ENCODE results near the gene TFPI. TPM values are rescaled to one million over a fixed set of nuclear protein-coding genes. Genes with fewer than 3 reads are reported as not detected.

TFPI gene
- total RNA-seq, 2 donors from 2014 or later: 0.05 to 0.19 TPM

DNA sequence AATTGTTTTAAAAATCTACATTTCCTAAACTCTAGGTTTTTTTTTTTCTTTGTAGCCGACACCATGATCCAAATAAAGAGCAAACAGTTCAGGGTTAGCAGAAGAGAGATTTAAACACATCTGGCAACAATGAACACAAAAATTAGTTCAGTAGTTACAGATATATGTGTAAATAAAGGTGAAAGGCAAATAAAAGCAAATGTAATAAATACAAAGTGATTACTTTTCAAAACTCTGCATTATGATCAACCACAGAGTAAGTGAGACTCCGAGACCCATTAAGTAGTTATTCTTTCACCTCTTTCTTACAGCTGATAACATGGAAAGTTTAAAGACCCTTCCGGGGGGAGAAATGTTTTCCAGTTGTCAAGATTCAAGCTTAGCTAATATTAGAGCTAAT, 106.9 kb downstream of the TFPI start:
- Mint-ChIP-seq H3K27me3 (ENCODE audit: low read depth) (no peaks in the 10 kb centered on the region), H3K4me1 (ENCODE audit: low read depth) (peaks cover 8% of the 10 kb centered on the region), H3K27ac (no peak overlapping the region), H3K4me3 (peak overlapping the region; percentile 55 to 69), H3K36me3 (ENCODE audit: insufficient read depth in 2 of 2) (no peaks in the 10 kb centered on the region), H3K9me3 (no peaks in the 10 kb centered on the region)
- ATAC-seq (replicated peaks in 1 of 2) (no peak), DNase-seq (no peak)

DNA sequence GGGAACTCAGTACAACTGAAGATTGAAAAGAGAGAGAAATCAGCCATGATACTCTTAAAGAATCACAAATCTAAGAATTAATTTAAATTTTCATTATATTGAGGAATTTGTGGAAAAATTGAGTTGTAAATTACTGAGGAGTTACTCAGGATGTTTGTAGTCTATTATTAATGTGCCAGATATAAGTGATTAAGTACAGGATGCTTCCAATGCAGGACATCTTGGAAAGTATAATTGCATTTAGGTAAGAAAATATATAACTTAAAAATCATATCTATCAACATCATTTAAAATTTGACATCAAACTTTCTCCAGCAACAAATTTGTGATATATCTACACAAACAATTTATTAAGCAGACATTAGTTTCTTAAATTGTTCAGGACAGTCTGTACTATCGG, 107.5 kb downstream of the TFPI start:
- H3K4me1 Mint-ChIP-seq (ENCODE audit: low read depth): peaks cover 8% of the 10 kb centered on the region
- no peaks in the 10 kb centered on the region for H3K9me3 Mint-ChIP-seq
- no peak overlapping the region for H3K27ac Mint-ChIP-seq
- DNase-seq (no peak), ATAC-seq (replicated peaks in 1 of 2) (no peak)
- no peaks in the 10 kb centered on the region for H3K36me3 Mint-ChIP-seq (ENCODE audit: insufficient read depth in 2 of 2)
- peak overlapping the region in 1 of 2 donors; percentile 22 for H3K4me3 Mint-ChIP-seq
- H3K27me3 Mint-ChIP-seq (ENCODE audit: low read depth): no peaks in the 10 kb centered on the region

GRCh38 chr2:187445051-187445450, 109.2 kb downstream of the TFPI start:
- Mint-ChIP-seq H3K9me3 (no peaks in the 10 kb centered on the region), H3K4me3 (no peak overlapping the region), H3K36me3 (ENCODE audit: insufficient read depth in 2 of 2) (no peaks in the 10 kb centered on the region), H3K4me1 (ENCODE audit: low read depth) (peaks cover 8% of the 10 kb centered on the region), H3K27ac (no peak overlapping the region), H3K27me3 (ENCODE audit: low read depth) (no peaks in the 10 kb centered on the region)
- ATAC-seq (replicated peaks in 1 of 2): no peak
- DNase-seq: no peak

GRCh38 chr2:187442778-187443177, 111.5 kb downstream of the TFPI start:
- Mint-ChIP-seq H3K27ac (no peak overlapping the region), H3K4me3 (no peak overlapping the region), H3K27me3 (ENCODE audit: low read depth) (no peaks in the 10 kb centered on the region), H3K4me1 (ENCODE audit: low read depth) (no peaks in the 10 kb centered on the region), H3K9me3 (no peaks in the 10 kb centered on the region), H3K36me3 (ENCODE audit: insufficient read depth in 2 of 2) (no peaks in the 10 kb centered on the region)
- no peak for DNase-seq
- no peak for ATAC-seq (replicated peaks in 1 of 2)

- ATAC-seq (replicated peaks in 1 of 2): no peak
- no peak for DNase-seq
- H3K4me1 Mint-ChIP-seq (ENCODE audit: low read depth): no peaks in the 10 kb centered on the region
- no peaks in the 10 kb centered on the region for H3K27me3 Mint-ChIP-seq (ENCODE audit: low read depth)
- H3K4me3 Mint-ChIP-seq: no peak overlapping the region
- H3K27ac Mint-ChIP-seq: no peak overlapping the region
- H3K36me3 Mint-ChIP-seq (ENCODE audit: insufficient read depth in 2 of 2): no peaks in the 10 kb centered on the region
- H3K9me3 Mint-ChIP-seq: no peaks in the 10 kb centered on the region
These were observed 111.9 kb downstream of the TFPI start for GRCh38 chr2:187442378-187442777.

GRCh38 chr2:187440101-187440675, 114.0 kb downstream of the TFPI start:
- H3K9me3 Mint-ChIP-seq: no peaks in the 10 kb centered on the region
- DNase-seq (no peak), ATAC-seq (replicated peaks in 1 of 2) (no peak)
- no peaks in the 10 kb centered on the region for H3K36me3 Mint-ChIP-seq (ENCODE audit: insufficient read depth in 2 of 2)
- no peaks in the 10 kb centered on the region for H3K4me1 Mint-ChIP-seq (ENCODE audit: low read depth)
- no peaks in the 10 kb centered on the region for H3K27me3 Mint-ChIP-seq (ENCODE audit: low read depth)
- H3K4me3 Mint-ChIP-seq: no peak overlapping the region
- H3K27ac Mint-ChIP-seq: no peak overlapping the region

- Mint-ChIP-seq H3K36me3 (ENCODE audit: insufficient read depth in 2 of 2) (no peaks in the 10 kb centered on the region), H3K4me1 (ENCODE audit: low read depth) (no peaks in the 10 kb centered on the region), H3K27ac (no peak overlapping the region), H3K9me3 (no peaks in the 10 kb centered on the region), H3K4me3 (no peak overlapping the region), H3K27me3 (ENCODE audit: low read depth) (no peaks in the 10 kb centered on the region)
- DNase-seq: no peak
- no peak for ATAC-seq (replicated peaks in 1 of 2)
These were observed 115.8 kb downstream of the TFPI start for GRCh38 chr2:187438455-187438854.

DNA sequence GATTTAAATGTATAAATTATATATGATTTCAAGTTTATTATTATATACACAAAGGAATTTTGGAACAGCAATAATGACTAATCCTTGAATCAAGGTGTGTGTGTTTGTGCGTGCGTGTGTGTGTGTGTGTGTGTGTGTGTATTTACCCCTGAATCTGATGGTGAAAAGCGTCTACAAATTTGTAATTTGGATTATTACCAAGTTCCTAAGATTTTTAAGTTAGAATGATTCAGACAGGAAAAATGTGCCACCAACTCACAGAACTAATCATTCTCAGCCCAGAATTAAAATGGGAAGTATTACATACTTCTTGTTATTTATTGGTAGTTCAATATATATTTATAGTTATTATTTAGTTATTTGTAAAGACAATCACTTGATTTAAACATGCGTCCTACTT, 118.5 kb downstream of the TFPI start:
- Mint-ChIP-seq H3K27ac (no peak overlapping the region), H3K9me3 (no peaks in the 10 kb centered on the region), H3K36me3 (ENCODE audit: insufficient read depth in 2 of 2) (no peaks in the 10 kb centered on the region), H3K4me3 (no peak overlapping the region), H3K4me1 (ENCODE audit: low read depth) (no peaks in the 10 kb centered on the region), H3K27me3 (ENCODE audit: low read depth) (no peaks in the 10 kb centered on the region)
- ATAC-seq (replicated peaks in 1 of 2) (no peak), DNase-seq (no peak)

DNA sequence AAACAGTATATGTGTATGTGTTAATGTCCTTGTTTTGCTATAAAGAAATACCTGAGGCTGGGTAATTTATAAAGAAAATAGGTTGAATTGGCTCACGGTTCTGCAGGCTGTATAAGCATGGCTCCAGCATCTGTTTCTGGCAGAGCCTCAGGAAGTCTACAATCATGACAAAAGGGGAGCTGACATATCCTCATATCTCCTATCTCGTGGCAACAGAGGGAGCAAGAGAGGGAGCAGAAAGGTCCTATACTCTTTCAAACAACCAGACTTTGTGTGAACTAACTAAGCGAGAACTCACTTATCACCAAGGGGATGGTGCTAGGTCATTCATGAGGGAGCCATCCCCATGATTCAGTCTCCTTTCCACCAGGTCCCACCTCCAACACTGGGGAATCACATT, 119.2 kb downstream of the TFPI start:
- H3K27me3 Mint-ChIP-seq (ENCODE audit: low read depth): no peaks in the 10 kb centered on the region
- no peaks in the 10 kb centered on the region for H3K4me1 Mint-ChIP-seq (ENCODE audit: low read depth)
- H3K9me3 Mint-ChIP-seq: no peaks in the 10 kb centered on the region
- no peaks in the 10 kb centered on the region for H3K36me3 Mint-ChIP-seq (ENCODE audit: insufficient read depth in 2 of 2)
- no peak overlapping the region for H3K27ac Mint-ChIP-seq
- no peak for ATAC-seq (replicated peaks in 1 of 2)
- H3K4me3 Mint-ChIP-seq: no peak overlapping the region
- no peak for DNase-seq

- no peaks in the 10 kb centered on the region for H3K4me1 Mint-ChIP-seq (ENCODE audit: low read depth)
- DNase-seq: no peak
- H3K4me3 Mint-ChIP-seq: no peak overlapping the region
- H3K27ac Mint-ChIP-seq: no peak overlapping the region
- H3K36me3 Mint-ChIP-seq (ENCODE audit: insufficient read depth in 2 of 2): no peaks in the 10 kb centered on the region
- no peak for ATAC-seq (replicated peaks in 1 of 2)
- no peaks in the 10 kb centered on the region for H3K9me3 Mint-ChIP-seq
- H3K27me3 Mint-ChIP-seq (ENCODE audit: low read depth): no peaks in the 10 kb centered on the region
These were observed 119.9 kb downstream of the TFPI start for GRCh38 chr2:187434342-187434785.

DNA sequence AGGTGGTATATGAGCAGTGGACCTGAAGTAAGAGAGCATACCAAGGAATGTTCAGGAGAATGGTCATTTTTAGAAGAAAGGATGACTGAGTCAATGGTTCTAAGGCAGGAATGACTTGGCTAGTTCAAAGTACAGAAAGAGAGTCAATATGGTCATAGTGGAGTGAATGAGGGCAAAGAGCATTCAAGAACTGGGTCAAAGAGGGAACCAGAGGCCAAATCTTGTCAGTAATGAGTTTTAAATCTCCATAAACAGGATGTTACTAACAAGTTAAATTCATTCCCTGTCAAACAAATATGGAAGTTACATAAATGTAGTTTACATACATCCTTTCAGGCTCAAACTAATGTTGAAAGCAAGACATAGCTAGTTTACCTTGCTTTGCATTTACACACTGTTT, 122.3 kb downstream of the TFPI start:
- ATAC-seq (replicated peaks in 1 of 2): no peak
- Mint-ChIP-seq H3K27me3 (ENCODE audit: low read depth) (no peaks in the 10 kb centered on the region), H3K4me3 (no peak overlapping the region), H3K4me1 (ENCODE audit: low read depth) (no peaks in the 10 kb centered on the region), H3K9me3 (peaks cover 0 to 1% of the 10 kb centered on the region in 2 donors), H3K27ac (no peak overlapping the region), H3K36me3 (ENCODE audit: insufficient read depth in 2 of 2) (no peaks in the 10 kb centered on the region)
- no peak for DNase-seq

GRCh38 chr2:187429989-187430388, 124.2 kb downstream of the TFPI start:
- ATAC-seq (replicated peaks in 1 of 2): no peak
- H3K4me3 Mint-ChIP-seq: no peak overlapping the region

DNA sequence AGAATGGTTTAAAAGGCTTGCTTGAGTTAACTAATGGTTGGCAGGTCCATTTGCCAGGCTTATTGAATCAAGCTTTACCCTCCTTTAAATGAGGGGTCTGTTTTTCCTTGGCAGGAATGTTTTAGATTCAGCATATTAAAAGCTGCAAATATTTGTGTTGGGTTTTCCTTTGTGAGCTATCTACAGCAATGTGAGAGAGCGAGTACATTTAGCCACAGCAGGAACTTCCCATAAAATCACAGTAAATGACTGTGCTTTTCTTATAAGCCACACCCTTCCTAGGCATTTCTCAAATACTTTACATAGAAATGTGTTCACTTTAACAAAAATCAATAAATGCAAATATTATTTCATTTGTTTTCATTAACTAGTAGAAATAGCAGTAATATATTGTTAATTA, 130.1 kb downstream of the TFPI start:
- Mint-ChIP-seq H3K9me3 (peaks cover 0 to 3% of the 10 kb centered on the region in 2 donors), H3K4me1 (ENCODE audit: low read depth) (no peaks in the 10 kb centered on the region), H3K27ac (no peak overlapping the region), H3K36me3 (ENCODE audit: insufficient read depth in 2 of 2) (peaks cover 0 to 1% of the 10 kb centered on the region in 2 donors), H3K4me3 (no peak overlapping the region), H3K27me3 (ENCODE audit: low read depth) (no peaks in the 10 kb centered on the region)
- DNase-seq (no peak), ATAC-seq (replicated peaks in 1 of 2) (no peak)

More at GRCh38 chr2:187429989-187430388, 124.2 kb downstream of the TFPI start:
- Mint-ChIP-seq H3K27me3 (ENCODE audit: low read depth) (no peaks in the 10 kb centered on the region), H3K4me1 (ENCODE audit: low read depth) (no peaks in the 10 kb centered on the region), H3K27ac (no peak overlapping the region), H3K36me3 (ENCODE audit: insufficient read depth in 2 of 2) (no peaks in the 10 kb centered on the region), H3K9me3 (peaks cover 0 to 1% of the 10 kb centered on the region in 2 donors)
- DNase-seq: no peak

DNA sequence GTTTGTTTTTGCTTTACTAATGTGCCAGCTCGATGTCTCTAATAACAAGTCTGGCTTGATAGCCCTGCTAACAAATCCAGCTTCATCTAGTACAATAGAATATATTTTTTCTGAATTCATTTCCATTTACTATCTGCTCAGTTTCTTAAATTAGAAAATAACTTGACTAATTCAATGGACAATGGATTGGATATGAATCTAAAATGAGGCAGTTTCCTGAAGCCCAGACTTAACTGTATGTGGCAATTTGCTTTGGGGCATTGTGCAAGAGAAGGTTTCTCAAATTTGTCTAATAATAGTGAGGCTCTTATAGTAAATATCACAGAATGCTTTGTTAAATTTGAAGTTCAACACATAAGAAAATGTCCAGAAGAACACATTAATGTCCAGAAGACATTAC, 132.0 kb downstream of the TFPI start:
- Mint-ChIP-seq H3K27me3 (ENCODE audit: low read depth) (no peaks in the 10 kb centered on the region), H3K36me3 (ENCODE audit: insufficient read depth in 2 of 2) (peaks cover 0 to 1% of the 10 kb centered on the region in 2 donors), H3K27ac (no peak overlapping the region), H3K4me1 (ENCODE audit: low read depth) (no peaks in the 10 kb centered on the region), H3K4me3 (no peak overlapping the region), H3K9me3 (peaks cover 0 to 1% of the 10 kb centered on the region in 2 donors)
- ATAC-seq (replicated peaks in 1 of 2): no peak
- DNase-seq: no peak

All from activated T-cell treated with anti-CD3 and anti-CD28 coated beads, Interleukin-2, amount 50 U/mL, for 72 hours (primary cell).